Measurements from ENCODE around the gene GADD45B. TPM values are rescaled to one million over a fixed set of nuclear protein-coding genes. Genes with fewer than 3 reads are reported as not detected.
"Not testable (repeated sequence)": the region's sequence is repeated elsewhere in the genome, so short reads cannot be mapped to it uniquely, and the experiment has no call there.

Gene GADD45B
- total RNA-seq, 2 donors from 2014 or later, result 120 to 160 TPM

- intact Hi-C loops (cut with DNase I), result no loop called here
Observed at GRCh38 chr19:2441096-2441752, 34.7 kb upstream of the GADD45B start.

DNA sequence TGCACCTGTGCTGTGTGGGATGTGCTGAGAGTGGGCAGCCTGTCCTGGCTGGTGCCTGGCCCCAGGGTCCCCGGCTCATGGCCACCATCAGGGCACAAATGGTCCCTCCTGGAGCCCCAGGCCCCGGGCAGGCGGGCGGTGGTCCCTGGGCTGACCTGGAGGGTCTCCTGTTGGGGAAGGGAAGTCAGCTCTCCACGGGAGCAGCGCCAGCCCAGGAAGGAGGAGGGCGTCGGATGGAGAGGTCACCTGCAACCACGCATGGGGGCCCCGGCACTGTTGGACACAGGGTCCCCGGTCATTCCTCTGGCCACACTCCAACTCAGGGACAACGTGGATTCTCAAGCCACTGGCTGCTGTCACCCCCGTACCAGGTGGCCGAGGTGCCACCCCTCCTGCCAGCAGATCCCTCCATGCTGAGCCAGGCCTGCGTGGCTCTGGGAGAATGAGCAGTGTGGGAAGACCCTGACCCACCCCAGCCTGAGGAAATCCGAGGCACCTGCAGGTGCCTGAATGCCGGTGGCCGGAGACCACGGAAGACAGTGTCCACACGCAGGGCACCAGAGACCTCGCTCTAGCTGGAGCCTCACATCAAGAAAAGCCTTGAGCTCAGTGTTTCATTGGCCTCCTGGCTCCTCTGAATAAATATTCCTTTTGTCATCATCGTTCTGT is 32.7 kb upstream of the GADD45B start:
- DNase-seq (ENCODE audit: low spot score), result no peak

More at GRCh38 chr19:2441096-2441752, 34.7 kb upstream of the GADD45B start:
- no peak for DNase-seq (ENCODE audit: low spot score)

GRCh38 chr19:2443785-2444182 is 32.1 kb upstream of the GADD45B start:
- DNase-seq (ENCODE audit: low spot score), result no peak
- intact Hi-C loops (cut with DNase I), result no loop called here

More for the DNA sequence above, 32.7 kb upstream of the GADD45B start:
- intact Hi-C loops (cut with DNase I), result no loop called here

GRCh38 chr19:2444251-2445002 is 31.5 kb upstream of the GADD45B start:
- peak; percentile 79 for DNase-seq (ENCODE audit: low spot score)
- intact Hi-C loops (cut with DNase I), result no loop called here

DNA sequence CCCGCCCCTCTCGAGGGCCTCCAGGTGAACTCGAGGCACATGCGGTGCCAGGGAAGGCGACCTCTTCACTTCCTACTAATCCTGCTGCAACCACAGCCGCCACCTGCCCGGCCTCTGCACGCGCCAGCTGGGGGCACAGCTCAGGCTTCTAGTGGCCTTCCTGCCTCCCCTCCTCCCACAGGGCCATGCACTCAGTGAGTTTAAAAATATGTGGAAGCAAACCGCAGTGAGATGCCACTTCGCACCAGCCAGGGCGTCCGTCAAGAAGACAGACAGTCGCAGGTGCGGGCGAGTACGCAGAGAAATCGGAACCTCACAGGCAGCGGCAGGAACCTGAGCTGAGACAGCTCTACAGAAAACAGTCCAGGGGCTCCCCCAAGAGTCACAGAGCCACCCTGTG is 29.5 kb upstream of the GADD45B start:
- DNase-seq (ENCODE audit: low spot score), result no peak
- intact Hi-C loops (cut with DNase I), result no loop called here

DNA sequence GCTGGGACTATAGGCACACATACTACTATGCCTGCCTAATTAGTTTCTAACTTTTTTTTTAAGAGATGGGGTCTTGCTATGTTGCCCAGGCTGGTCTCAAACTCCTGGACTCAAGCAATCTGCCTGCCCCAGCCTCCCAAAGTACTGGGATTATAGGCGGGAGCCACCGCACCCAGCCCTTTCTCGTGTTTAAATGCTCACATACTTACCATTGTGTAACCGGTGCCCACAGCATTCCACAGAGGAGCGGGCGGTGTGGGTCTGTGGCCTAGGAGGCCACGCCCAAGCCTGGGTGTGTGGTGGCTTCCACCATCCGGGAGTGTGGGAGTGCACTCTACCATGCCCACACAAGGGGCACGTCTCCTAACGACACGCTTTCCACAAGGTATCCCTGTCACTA is 26.9 kb upstream of the GADD45B start:
- intact Hi-C loops (cut with DNase I), result no loop called here
- no peak for DNase-seq (ENCODE audit: low spot score)

GRCh38 chr19:2451138-2451537 is 24.8 kb upstream of the GADD45B start:
- no peak for DNase-seq (ENCODE audit: low spot score)
- intact Hi-C loops (cut with DNase I), result loop anchor here in 1 of 2 donors (5.0 kb wide), 1 partner anchor 1971 kb away; no protein-coding TSS in a partner anchor

- DNase-seq (ENCODE audit: low spot score), result no peak
- intact Hi-C loops (cut with DNase I), result loop anchor here in 1 of 2 donors (5.0 kb wide), 1 partner anchor 1971 kb away; no protein-coding TSS in a partner anchor
Observed at GRCh38 chr19:2451741-2452140, 24.2 kb upstream of the GADD45B start.

- no peak for DNase-seq (ENCODE audit: low spot score)
- intact Hi-C loops (cut with DNase I), result loop anchor here in 1 of 2 donors (5.0 kb wide), 1 partner anchor 1969 kb away; no protein-coding TSS in a partner anchor
Observed at GRCh38 chr19:2453431-2454025, 22.4 kb upstream of the GADD45B start.

DNA sequence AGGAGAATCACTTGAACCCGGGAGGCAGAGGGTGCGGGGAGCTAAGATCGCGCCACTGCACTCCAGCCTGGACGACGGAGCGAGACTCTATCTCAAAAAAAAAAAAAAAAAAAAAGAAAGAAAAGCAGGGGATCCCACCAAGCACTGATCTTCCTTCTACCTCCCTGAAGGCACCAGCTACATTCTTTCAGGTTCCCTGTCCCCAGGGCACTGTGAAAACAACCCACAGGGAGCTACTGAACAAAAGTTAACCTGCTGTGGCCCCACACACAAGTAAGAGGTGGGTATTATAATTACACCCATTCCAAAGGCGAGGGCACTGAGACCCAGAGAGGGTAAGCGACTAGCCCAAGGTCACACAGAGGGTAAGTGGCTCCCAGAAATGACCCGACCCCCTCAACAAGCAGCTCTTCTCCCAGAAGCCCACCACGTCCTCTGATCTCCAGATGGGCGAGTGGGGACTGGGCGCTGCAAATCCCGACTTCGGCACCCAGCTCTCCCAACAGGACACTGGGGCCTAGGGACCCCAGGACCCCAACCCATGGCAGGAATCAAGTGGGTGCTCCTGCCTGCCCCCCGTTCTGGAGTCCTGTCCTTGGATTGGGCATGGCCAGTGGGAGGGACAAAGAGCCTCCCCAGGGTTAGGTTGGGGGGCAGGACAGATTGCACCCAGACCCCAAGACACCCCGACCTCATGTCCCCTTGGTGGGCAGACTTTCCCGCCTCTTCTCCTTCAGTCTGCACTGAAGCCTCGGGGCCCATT is 21.5 kb upstream of the GADD45B start:
- intact Hi-C loops (cut with DNase I), result loop anchor here in 1 of 2 donors (5.0 kb wide), 1 partner anchor 1968 kb away; no protein-coding TSS in a partner anchor
- DNase-seq (ENCODE audit: low spot score), result no peak

DNA sequence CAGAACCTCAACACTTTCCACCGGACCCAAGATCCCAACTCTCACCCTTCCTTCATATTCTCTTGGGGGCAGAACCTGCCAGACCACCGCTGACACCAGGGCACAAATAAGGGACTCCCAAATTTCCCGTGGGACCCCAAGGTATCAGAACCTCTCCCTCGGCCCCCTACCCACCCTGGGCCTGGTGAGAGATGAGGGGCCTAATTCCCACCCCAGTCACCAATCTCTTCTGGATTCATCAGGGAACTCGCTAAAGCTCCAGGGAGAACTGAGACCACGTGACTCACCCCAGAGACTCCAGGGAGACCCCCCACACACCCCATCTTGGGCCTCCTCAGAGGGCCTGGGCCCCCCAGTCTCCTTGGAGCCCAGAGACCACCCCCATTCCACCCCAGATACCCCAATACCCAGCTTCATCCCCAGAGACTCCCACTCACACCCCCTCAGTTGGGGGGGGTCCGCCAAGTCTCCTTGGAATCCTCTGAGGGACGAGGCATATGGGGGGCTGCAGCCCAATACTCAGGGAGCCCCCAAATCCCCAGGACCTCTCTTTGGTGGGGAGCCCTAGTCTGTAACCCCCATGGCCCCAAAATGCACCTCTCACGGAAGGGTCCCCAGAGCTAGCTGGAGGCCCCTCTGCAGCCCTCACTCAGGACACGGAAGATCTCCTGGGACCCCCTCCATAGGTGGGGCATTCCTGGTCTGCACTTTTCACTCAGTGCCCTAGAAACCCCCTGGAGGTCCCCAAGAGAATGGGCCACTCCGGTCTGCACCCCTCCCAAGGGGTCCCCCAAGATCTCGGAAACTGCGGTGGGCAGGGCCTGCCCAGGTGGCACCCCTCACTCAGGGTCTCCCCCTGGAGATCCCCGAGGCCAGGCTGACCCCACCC is 20.7 kb upstream of the GADD45B start:
- intact Hi-C loops (cut with DNase I), result loop anchor here in 1 of 2 donors (5.0 kb wide), 1 partner anchor 1967 kb away; no protein-coding TSS in a partner anchor
- peak; percentile 79 for DNase-seq (ENCODE audit: low spot score)

- intact Hi-C loops (cut with DNase I), result no loop called here
- peak; percentile 84 for DNase-seq (ENCODE audit: low spot score)
Observed at GRCh38 chr19:2455851-2456570, 19.9 kb upstream of the GADD45B start.

DNA sequence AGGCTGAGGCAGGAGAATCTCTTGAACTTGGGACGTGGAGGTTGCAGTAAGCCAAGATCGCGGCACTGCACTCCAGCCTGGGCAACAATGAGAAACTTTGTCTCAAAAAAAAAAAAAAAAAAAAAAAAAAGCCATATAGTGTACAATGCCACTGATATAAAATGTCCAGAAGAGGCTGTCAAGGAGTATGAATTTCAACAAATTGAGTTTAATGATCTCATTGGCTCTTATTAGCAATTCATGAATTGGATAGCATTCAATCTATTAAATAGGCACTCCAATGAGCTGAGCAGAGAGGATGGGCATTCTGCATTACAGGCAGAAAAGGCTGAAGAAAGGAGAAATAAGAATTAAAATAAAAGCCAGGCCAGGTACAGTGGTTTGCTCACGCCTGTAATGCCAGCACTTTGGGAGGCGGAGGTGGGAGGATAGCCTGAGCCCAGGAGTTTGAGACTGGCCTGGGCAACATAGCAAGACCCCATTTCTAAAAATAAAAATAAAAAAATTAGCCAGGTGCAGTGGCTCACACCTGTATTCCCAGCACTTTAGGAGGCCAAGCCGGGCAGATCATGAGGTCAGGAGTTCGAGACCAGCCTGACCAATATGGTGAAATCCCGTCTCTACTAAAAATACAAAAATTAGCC is 18.4 kb upstream of the GADD45B start:
- intact Hi-C loops (cut with DNase I), result no loop called here
- DNase-seq (ENCODE audit: low spot score), result no peak

- intact Hi-C loops (cut with DNase I), result no loop called here
- DNase-seq (ENCODE audit: low spot score), result no peak
Observed at GRCh38 chr19:2458054-2458453, 17.9 kb upstream of the GADD45B start.

- DNase-seq (ENCODE audit: low spot score); intact Hi-C loops (cut with DNase I): not testable (repeated sequence)
Observed at GRCh38 chr19:2458776-2459175, 17.2 kb upstream of the GADD45B start.

DNA sequence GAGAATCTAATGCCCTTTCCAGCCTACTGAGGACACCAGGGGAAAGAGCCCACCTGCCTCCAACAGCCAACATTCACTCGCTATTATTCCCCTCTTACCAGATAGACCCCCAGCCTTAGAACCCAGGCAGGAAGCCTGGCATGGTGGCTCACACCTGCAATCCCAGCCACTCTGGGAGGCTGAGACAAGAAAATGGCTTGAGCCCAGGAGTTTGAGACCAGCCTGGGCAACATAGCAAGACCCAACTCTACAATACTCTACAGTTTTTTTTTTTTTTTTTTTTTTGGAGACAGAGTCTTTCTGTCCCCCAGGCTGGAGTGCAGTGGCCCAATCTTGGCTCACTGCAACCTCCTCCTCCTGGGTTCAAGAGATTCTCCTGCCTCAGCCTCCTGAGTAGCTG is 15.7 kb upstream of the GADD45B start:
- DNase-seq (ENCODE audit: low spot score), result no peak
- intact Hi-C loops (cut with DNase I), result no loop called here
